Measurements from ENCODE around the gene PRSS22.

GRCh38 chr16:2813771-2814221 is 44.2 kb downstream of the PRSS22 start:
- TF ChIP-seq CTCF (conservative IDR thresholded peaks at IDR 0.05; ENCODE audit: low read length) = no peak
- TF ChIP-seq EZH2phosphoT487 (IDR thresholded peaks at IDR 0.05; ENCODE audit: borderline replicate concordance, low read depth, low read length) = no peak
